ENCODE results near the gene TRIM41. TPM values are rescaled to one million over a fixed set of nuclear protein-coding genes. Genes with fewer than 3 reads are reported as not detected.

Gene TRIM41
- total RNA-seq, 1 donor from 2014 or later = 31.8 TPM

GRCh38 chr5:181219262-181220177, 3.6 kb upstream of the TRIM41 start:
- DNase-seq (ENCODE audit: low spot score) = no peak
- Mint-ChIP-seq H3K9me3 (no peaks in the 10 kb centered on the region), H3K4me1 (ENCODE audit: low read depth) (peaks cover 69% of the 10 kb centered on the region), H3K4me3 (peak overlapping the region; percentile 26), H3K27me3 (ENCODE audit: insufficient read depth) (peaks cover 13% of the 10 kb centered on the region), H3K36me3 (ENCODE audit: low read depth) (peaks cover 2% of the 10 kb centered on the region), H3K27ac (peak overlapping the region; percentile 40)
- intact Hi-C loops (cut with micrococcal nuclease) = loop anchor here (5.0 kb wide), 1 partner anchor 1597 kb away; the partner anchor contains the start of gene HNRNPH1

DNA sequence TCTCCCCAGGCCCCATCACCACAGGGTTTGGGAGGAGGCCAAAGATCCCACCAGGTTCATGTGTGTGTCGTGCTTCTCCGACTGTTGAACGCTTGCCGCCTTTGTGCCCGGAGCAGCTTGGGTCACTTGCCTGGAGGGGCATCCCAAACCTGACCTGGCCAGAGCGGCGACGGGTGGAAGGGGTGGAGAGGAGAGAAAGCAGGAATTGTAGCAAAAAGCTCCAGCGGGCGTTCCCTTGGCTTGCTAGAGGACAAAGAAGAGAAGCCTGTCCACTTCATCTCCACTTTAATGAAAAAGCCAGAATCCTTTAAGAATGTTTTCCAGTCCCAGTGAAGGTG, 2.9 kb upstream of the TRIM41 start:
- Mint-ChIP-seq H3K4me1 (ENCODE audit: low read depth) (peaks cover 75% of the 10 kb centered on the region), H3K27ac (no peak overlapping the region), H3K9me3 (no peaks in the 10 kb centered on the region)

GRCh38 chr5:181221105-181221791, 1.8 kb upstream of the TRIM41 start:
- Mint-ChIP-seq H3K36me3 (ENCODE audit: low read depth) (peaks cover 2% of the 10 kb centered on the region), H3K9me3 (no peaks in the 10 kb centered on the region), H3K4me1 (ENCODE audit: low read depth) (peaks cover 81% of the 10 kb centered on the region), H3K27me3 (ENCODE audit: insufficient read depth) (peaks cover 13% of the 10 kb centered on the region), H3K27ac (peak overlapping the region; percentile 98), H3K4me3 (peak overlapping the region; percentile 95)
- no peak for DNase-seq (ENCODE audit: low spot score)
- intact Hi-C loops (cut with micrococcal nuclease) = loop anchor here (5.0 kb wide), 1 partner anchor 1599 kb away; the partner anchor contains the start of gene HNRNPH1

More for the DNA sequence above, 2.9 kb upstream of the TRIM41 start:
- H3K27me3 Mint-ChIP-seq (ENCODE audit: insufficient read depth) = peaks cover 13% of the 10 kb centered on the region
- intact Hi-C loops (cut with micrococcal nuclease) = loop anchor here (5.0 kb wide), 1 partner anchor 1598 kb away; the partner anchor contains the start of gene HNRNPH1
- peaks cover 2% of the 10 kb centered on the region for H3K36me3 Mint-ChIP-seq (ENCODE audit: low read depth)
- no peak for DNase-seq (ENCODE audit: low spot score)
- H3K4me3 Mint-ChIP-seq = peak overlapping the region; percentile 26

DNA sequence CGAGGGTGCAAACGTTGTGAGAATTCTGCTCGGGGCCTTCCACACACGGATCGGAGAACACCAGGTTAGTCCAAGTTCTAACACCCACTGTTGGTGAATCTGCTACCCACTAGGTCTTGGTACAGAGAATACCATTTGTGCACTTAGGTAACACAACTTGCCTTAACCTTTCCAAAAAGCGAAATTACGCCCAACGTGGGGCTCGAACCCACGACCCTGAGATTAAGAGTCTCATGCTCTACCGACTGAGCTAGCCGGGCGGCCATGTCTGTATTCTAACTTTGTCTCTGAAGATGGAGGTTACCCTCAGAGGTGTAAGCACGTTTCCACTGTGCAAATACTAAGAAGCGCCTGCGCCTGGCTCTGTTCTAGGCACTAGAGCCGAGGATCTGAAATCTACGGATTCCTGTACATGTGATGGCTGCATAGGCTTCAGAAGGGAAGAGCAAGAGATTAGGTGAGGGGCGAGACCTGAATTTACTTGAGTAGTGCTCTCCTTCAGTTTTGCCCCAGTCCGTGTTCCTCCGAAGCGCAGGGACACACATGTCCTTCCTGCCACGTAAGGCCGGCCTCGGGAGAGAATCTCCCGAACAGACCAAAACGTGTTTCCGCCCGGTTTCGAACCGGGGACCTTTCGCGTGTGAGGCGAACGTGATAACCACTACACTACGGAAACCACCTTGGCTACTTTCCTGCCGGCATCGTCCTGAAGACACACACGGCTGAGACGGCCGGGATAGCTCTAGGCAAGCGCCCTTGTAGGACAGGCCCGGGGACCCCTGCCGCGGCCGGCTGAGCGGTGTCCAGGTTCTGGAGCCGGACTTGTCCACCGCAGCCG, 1.1 kb upstream of the TRIM41 start:
- peak overlapping the region; percentile 98 for H3K27ac Mint-ChIP-seq
- peak; percentile 91 for DNase-seq (ENCODE audit: low spot score)
- H3K36me3 Mint-ChIP-seq (ENCODE audit: low read depth) = peaks cover 2% of the 10 kb centered on the region
- peaks cover 76% of the 10 kb centered on the region for H3K4me1 Mint-ChIP-seq (ENCODE audit: low read depth)
- no peaks in the 10 kb centered on the region for H3K9me3 Mint-ChIP-seq
- H3K27me3 Mint-ChIP-seq (ENCODE audit: insufficient read depth) = peaks cover 13% of the 10 kb centered on the region
- intact Hi-C loops (cut with micrococcal nuclease) = loop anchor here (1.0 to 5.0 kb wide), 4 partner anchors 15 to 1600 kb away; partner anchors contain the start of genes HNRNPH1 and ZFP62
- H3K4me3 Mint-ChIP-seq = peak overlapping the region; percentile 95

DNA sequence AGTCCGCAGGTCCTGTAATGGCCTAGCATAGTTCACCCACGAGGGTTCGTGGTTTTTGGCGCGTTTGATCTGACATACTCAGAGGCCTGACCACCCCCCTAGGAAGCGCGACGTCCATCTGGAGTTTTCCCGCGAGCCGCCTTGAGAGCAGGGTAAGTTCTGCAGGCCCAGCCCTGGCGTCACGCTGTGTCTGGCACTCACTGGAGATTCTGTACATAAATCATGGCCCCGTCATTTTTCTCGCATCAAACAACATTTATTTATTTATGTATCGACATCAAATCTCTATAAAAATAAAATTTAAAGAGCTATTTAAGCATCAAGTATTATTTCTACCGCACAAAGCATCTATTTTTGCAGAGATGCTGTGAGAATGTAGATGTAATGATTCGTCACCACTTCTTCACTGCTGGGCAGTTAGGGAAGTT, 437 bp upstream of the TRIM41 start:
- Mint-ChIP-seq H3K4me1 (ENCODE audit: low read depth) (peaks cover 70% of the 10 kb centered on the region), H3K9me3 (no peaks in the 10 kb centered on the region), H3K27ac (peak overlapping the region; percentile 98), H3K27me3 (ENCODE audit: insufficient read depth) (peaks cover 13% of the 10 kb centered on the region), H3K4me3 (peak overlapping the region; percentile 95), H3K36me3 (ENCODE audit: low read depth) (peaks cover 2% of the 10 kb centered on the region)
- no peak for DNase-seq (ENCODE audit: low spot score)
- intact Hi-C loops (cut with micrococcal nuclease) = loop anchor here (1.0 to 5.0 kb wide), 8 partner anchors 15 to 1600 kb away; partner anchors contain the start of genes HNRNPH1, TRIM52 and ZFP62

DNA sequence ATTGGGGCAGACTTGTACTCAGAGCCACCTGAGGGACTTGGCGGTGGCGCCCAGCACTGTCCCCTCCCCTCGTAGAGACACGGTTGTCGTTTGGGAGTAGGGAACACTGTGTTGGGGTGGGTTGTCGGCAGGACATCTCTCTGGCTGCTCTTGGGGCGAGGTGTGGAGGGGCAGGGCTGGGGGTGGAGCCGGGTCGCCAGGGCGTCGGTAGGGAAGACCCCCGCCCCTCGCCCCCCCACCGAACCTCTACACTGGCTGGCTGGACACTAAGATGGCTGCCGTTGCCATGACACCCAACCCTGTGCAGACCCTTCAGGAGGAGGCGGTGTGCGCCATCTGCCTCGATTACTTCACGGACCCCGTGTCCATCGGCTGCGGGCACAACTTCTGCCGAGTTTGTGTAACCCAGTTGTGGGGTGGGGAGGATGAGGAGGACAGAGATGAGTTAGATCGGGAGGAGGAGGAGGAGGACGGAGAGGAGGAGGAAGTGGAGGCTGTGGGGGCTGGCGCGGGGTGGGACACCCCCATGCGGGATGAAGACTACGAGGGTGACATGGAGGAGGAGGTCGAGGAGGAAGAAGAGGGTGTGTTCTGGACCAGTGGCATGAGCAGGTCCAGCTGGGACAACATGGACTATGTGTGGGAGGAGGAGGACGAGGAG, 778 bp downstream of the TRIM41 start:
- DNase-seq (ENCODE audit: low spot score) = no peak

GRCh38 chr5:181224390-181225229, 1.5 kb downstream of the TRIM41 start:
- DNase-seq (ENCODE audit: low spot score) = no peak
- Mint-ChIP-seq H3K9me3 (no peaks in the 10 kb centered on the region), H3K36me3 (ENCODE audit: low read depth) (peaks cover 8% of the 10 kb centered on the region), H3K4me1 (ENCODE audit: low read depth) (peaks cover 63% of the 10 kb centered on the region), H3K27me3 (ENCODE audit: insufficient read depth) (peaks cover 9% of the 10 kb centered on the region), H3K27ac (peak overlapping the region; percentile 98), H3K4me3 (peak overlapping the region; percentile 95)
- intact Hi-C loops (cut with micrococcal nuclease) = loop anchor here (5.0 kb wide), 1 partner anchor 1602 kb away; the partner anchor contains the start of gene HNRNPH1

More for the DNA sequence above, 778 bp downstream of the TRIM41 start:
- intact Hi-C loops (cut with micrococcal nuclease) = loop anchor here (1.0 to 5.0 kb wide), 6 partner anchors 20 to 1602 kb away; partner anchors contain the start of genes HNRNPH1, TRIM52 and ZFP62
- no peaks in the 10 kb centered on the region for H3K9me3 Mint-ChIP-seq
- peaks cover 2% of the 10 kb centered on the region for H3K36me3 Mint-ChIP-seq (ENCODE audit: low read depth)
- H3K4me1 Mint-ChIP-seq (ENCODE audit: low read depth) = peaks cover 60% of the 10 kb centered on the region
- peaks cover 9% of the 10 kb centered on the region for H3K27me3 Mint-ChIP-seq (ENCODE audit: insufficient read depth)
- H3K27ac Mint-ChIP-seq = peak overlapping the region; percentile 98
- peak overlapping the region; percentile 95 for H3K4me3 Mint-ChIP-seq

DNA sequence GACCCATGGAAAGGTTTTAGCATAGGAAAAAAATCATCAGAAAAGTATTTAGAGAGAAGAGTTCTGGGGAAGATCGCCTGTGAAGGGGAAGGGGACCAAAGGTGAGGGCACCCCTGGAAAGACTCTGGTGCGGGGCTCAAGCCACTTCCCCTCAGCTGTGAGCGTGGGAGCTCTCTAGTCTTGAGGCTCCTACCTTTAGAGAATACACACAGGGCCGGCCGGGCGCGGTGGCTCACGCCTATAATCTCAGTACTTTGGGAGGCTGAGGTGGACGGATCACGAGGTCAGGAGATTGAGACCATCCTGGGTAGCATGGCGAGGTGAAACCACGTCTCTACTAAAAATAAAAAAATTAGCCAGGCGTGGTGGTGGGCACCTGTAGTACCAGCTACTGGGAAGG, 6.9 kb downstream of the TRIM41 start:
- Mint-ChIP-seq H3K4me3 (no peak overlapping the region), H3K4me1 (ENCODE audit: low read depth) (peaks cover 21% of the 10 kb centered on the region), H3K27ac (peak overlapping the region; percentile 79), H3K9me3 (no peaks in the 10 kb centered on the region), H3K27me3 (ENCODE audit: insufficient read depth) (no peaks in the 10 kb centered on the region), H3K36me3 (ENCODE audit: low read depth) (peaks cover 21% of the 10 kb centered on the region)
- intact Hi-C loops (cut with micrococcal nuclease) = no loop called here
- no peak for DNase-seq (ENCODE audit: low spot score)

DNA sequence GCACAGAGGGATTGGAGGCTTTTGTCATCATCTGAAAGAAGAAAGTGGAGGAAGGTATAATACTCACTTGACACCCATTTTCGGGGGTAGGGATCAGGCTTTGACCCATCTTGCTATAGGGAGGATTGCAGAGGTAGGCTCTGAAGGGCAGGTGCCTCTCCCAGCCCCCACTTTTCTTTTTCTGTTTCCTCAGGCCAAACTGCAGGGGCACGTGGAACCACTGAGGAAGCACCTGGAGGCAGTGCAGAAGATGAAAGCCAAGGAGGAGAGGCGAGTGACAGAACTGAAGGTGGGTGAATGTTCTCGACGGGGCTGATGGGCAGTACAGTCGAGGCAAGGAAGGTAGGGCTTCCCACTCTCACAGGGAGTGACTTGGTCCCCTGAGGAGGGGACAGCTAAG, 7.5 kb downstream of the TRIM41 start:
- no peaks in the 10 kb centered on the region for H3K27me3 Mint-ChIP-seq (ENCODE audit: insufficient read depth)
- H3K4me1 Mint-ChIP-seq (ENCODE audit: low read depth) = peaks cover 15% of the 10 kb centered on the region
- no peak overlapping the region for H3K4me3 Mint-ChIP-seq
- intact Hi-C loops (cut with micrococcal nuclease) = no loop called here
- H3K36me3 Mint-ChIP-seq (ENCODE audit: low read depth) = peaks cover 26% of the 10 kb centered on the region
- H3K9me3 Mint-ChIP-seq = no peaks in the 10 kb centered on the region
- H3K27ac Mint-ChIP-seq = no peak overlapping the region
- no peak for DNase-seq (ENCODE audit: low spot score)

GRCh38 chr5:181231432-181231831, 8.4 kb downstream of the TRIM41 start:
- no peak overlapping the region for H3K4me3 Mint-ChIP-seq
- intact Hi-C loops (cut with micrococcal nuclease) = no loop called here
- peak overlapping the region; percentile 27 for H3K27ac Mint-ChIP-seq
- H3K9me3 Mint-ChIP-seq = no peaks in the 10 kb centered on the region
- no peak for DNase-seq (ENCODE audit: low spot score)
- H3K27me3 Mint-ChIP-seq (ENCODE audit: insufficient read depth) = no peaks in the 10 kb centered on the region
- H3K4me1 Mint-ChIP-seq (ENCODE audit: low read depth) = peaks cover 12% of the 10 kb centered on the region
- peaks cover 34% of the 10 kb centered on the region for H3K36me3 Mint-ChIP-seq (ENCODE audit: low read depth)

- Mint-ChIP-seq H3K36me3 (ENCODE audit: low read depth) (peaks cover 46% of the 10 kb centered on the region), H3K27ac (no peak overlapping the region), H3K9me3 (no peaks in the 10 kb centered on the region), H3K4me1 (ENCODE audit: low read depth) (peaks cover 15% of the 10 kb centered on the region), H3K27me3 (ENCODE audit: insufficient read depth) (no peaks in the 10 kb centered on the region), H3K4me3 (no peak overlapping the region)
- no peak for DNase-seq (ENCODE audit: low spot score)
- intact Hi-C loops (cut with micrococcal nuclease) = no loop called here
Measured at GRCh38 chr5:181232593-181232992, 9.5 kb downstream of the TRIM41 start.
